ENCODE measurements around the gene PI4KA. TPM values are rescaled to one million over a fixed set of nuclear protein-coding genes. Genes with fewer than 3 reads are reported as not detected.

PI4KA gene
- total and polyA plus RNA-seq, 2 of the 13 experiments (the other 11 are each of a cell fraction or from before 2014, with no cell fraction given) = 27.4 to 56.4 TPM

DNA sequence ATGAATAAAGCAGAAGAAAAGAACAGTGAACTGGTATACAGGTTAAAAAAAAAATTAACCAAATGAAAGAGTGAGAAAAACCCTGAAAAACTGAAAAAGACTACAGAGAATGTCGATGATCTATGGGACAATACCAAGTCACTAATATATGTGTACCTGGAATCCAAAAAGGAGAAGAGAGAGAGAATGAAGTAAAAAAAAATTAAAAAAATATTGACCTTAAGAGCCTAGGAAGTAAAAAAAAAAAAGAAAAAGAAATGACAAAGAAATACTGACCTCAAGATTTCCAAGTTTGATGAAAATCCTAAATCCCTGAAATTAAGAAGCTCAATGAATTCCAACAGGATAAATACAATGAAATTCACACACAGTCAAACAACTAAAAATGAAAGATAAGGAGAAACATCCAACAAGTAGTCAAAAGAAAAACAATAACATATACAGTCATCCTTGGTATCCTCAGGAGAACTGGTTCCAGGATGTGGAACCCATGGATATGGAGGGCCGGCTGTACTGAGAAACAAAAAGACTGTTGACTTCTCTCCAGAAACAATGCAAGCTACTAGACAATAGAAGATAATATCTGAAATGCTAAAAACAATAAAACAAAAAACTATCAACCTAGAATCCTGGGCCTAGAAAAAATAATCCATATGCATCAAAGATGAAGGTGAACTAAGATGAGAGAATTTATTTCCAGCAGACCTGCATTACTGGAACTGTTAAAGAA lies 118.2 kb downstream of the PI4KA start:
- intact Hi-C loops (cut with micrococcal nuclease; ENCODE audit: unreplicated experiment) = no loop called here
- no TSS peak for BruUV-seq (replicated peaks)

More for the DNA sequence above, 118.2 kb downstream of the PI4KA start:
- Histone ChIP-seq H3K27ac (ENCODE audit: extremely low read length, insufficient read depth, low read length) (no peak overlapping the region), H3K4me3 (replicated peaks in 1 of 3; ENCODE audit: insufficient read depth in 1 of 3, low read depth in 2 of 3, low read length in 3 of 3) (no peak overlapping the region), H3K9me3 (ENCODE audit: low read length) (no peaks in the 10 kb centered on the region), H3K27me3 (ENCODE audit: control insufficient read depth in 1 of 2, insufficient read depth in 2 of 2, low read length in 2 of 2) (no peaks in the 10 kb centered on the region), H2AFZ (ENCODE audit: low read length) (no peak overlapping the region), H3K36me3 (replicated peaks in 1 of 2; ENCODE audit: control insufficient read depth in 1 of 2, insufficient read depth in 2 of 2, low read length in 2 of 2) (peaks cover 3 to 18% of the 10 kb centered on the region in 2 experiments; a peak in 3 of 5 replicates), H3K4me1 (ENCODE audit: insufficient read depth, low read length) (no peaks in the 10 kb centered on the region), H3K4me2 (ENCODE audit: low read depth, low read length) (no peak overlapping the region), H4K20me1 (ENCODE audit: insufficient read depth, low read length) (no peaks in the 10 kb centered on the region), H3K79me2 (ENCODE audit: insufficient read depth, low read length) (no peaks in the 10 kb centered on the region), H3K9ac (ENCODE audit: insufficient read depth, low read depth, low read length) (no peak overlapping the region)
- CTCF ChIA-PET (ENCODE audit: low intra/inter-chr PET ratio, low total read pairs) = interaction anchor here (1.2 to 1.6 kb wide), 2 partner anchors 32 to 175 kb away, joined by 4 to 5 read pairs; no protein-coding TSS in a partner anchor
- no peak for ATAC-seq
- DNase-seq (ENCODE audit: low spot score) = no peak
- POLR2A ChIA-PET = no interaction called here
- FAIRE-seq = no peak
- TF ChIP-seq ZHX1 (CRISPR knock-in tag; IDR thresholded peaks at IDR 0.05; ENCODE audit: low read depth) (no peak), ZNF317 (CRISPR knock-in tag; IDR thresholded peaks at IDR 0.05) (peak; percentile 97)
- in situ Hi-C loops (cut with HindIII; ENCODE audit: extremely low pct_ligation_motif_present, low pct_unique_long_range_greater_than_20kb) = no loop called here
- WGBS (ENCODE audit: low lambda C conversion rate) = 96% methylated on average over 2 of the region's 2 CpGs

Data from HepG2 (cell line).